Inferior parietal cortex (tissue), 1 donor: ENCODE measurements around the gene SGCA.

Experiments
- DNase-seq: peaks from one replicate; pipeline ENCODE4 v3.0.0-alpha.2; 2016; ENCODE audit errors: extremely low spot score

Gene SGCA

DNA sequence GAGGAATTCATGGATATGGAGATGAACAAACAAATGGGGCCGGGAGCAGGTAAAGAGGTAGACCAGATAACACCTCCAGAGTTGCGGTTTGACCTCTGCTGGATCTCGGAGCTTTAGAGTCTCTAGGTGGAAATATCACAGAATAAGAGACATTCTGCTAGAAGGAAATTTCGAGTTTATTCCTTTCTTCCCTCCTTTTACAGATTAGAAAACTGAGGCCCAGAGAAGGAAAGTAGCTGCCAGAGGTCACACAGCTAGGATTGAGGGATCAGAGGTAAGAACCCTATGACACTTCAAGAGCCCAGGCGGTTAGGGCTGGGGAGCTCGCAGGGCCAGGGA, 43.3 kb downstream of the SGCA start:
- no peak for DNase-seq

DNA sequence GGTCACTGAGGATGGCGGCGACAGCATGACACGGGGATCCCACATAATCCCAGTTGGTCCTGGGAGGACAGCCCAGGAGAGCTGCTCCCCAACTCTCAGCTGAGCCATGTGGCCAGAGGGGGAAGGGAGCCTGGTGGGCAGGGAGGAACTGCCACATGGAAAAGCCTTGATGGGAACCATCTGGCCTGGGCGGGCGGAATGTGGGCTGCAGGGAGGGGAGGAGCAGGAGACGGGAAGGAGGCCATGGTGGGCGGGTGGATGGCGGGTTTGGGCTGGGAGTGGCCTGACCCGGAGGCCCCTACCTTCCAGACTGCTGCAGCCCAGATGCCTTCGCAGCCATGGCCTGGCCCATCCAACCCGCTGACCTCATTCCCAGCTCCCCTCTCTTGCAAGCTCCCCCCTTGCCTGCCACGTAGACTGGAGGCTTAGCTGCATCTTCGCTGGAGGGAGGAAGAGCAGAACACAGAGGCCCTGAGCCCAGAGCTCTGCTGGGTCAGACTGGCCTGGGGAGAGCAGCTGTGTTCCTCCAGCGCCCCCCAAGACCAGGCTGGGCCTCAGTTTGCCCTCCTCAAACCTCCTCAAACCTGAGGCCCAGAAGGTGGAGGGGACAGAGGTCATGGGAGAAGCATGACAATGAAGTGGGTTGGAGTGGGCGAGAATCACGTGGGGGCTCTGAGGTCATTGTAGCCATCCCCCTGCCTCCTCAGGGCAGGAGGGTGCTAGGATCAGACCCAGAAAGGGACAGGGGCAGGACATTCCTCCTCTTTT, 43.9 kb downstream of the SGCA start:
- DNase-seq, result no peak

GRCh38 chr17:50210240-50211225, 44.7 kb downstream of the SGCA start:
- DNase-seq, result no peak

DNA sequence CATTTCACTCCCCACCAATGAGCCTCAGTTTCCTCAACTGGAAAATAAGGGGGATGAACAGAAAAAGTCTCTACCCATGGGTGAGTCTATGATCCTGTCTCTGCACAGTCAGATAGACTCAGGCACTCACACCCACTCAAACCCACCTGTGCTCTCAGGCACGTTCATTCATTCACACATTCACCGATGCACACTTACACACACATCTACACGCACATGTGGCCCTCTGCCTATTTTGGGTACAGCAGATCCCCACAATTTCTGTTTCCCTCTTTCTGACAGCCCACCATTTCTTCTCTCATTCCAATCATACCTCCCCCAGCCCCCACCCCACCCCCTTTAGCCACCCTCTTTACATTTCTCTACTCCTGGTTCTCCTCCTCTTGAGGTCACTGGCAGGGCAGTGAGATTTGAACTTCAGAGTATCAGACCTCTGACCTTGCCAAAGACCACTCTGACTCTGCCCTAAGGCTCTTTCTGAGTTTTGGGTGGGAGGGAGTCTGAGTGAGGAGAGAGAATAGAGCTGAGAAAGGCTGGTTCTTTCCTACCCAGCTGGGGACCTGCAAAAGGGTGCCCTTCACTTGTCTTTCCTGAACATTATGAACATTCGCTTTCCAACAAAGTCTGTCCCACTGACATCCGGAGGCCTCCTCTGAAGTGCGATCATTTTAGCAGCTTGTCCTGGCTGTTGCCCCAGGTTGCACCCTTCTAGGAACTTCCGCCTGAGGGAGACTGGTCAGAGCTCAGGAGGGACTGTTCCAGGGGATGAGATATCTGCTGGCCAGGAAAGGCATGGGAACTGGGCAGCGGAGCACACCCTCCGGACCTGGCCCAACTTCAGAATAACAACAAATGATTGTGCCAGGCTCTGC, 45.7 kb downstream of the SGCA start:
- no peak for DNase-seq

- DNase-seq, result no peak
Observed at GRCh38 chr17:50212121-50212843, 46.5 kb downstream of the SGCA start.

DNA sequence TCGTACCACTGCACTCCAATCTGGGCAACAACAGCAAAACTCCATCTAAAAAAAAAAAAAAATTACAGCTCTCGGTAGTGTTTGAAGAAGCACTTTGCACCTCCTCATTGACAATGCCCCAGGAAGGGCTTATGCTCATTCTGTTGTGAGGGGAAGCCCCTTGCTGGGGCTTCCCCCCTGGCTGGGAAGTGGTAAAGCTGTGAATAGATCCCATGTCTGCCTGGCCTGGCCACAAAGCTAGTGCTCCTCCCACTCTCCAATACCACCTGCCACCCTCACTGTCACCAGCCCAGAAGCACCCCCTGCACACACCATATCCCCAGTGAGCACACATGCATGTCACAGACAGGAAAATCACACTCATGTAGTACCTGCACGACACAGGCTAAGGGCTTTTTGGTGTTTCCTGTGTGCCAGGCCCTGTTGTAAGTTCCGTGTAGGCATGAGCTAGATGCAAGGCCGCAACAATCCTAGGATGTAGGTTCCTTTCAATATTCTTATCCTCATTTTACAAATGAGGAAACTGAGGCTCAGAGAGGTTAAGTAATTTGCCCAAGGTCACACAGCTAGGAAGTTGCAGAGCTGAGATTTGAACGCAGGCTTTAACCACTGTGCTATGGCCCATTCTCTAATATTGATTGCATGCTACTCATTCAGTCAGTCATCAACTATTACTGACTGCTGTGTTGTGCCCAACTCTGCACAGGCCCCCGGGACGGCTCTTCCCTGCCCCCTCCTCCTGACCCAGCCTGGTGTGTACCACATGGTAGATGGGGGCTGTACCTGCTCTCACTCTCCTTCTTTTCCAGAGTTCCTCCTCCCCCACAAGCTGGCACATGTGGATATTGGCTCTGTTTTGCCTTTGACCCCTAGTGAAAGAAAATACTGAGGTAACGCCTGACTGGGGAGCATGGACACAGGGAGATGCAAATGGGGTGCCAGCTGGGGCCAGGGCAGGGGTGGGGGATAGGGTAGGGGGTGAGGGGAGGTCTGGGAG, 47.5 kb downstream of the SGCA start:
- no peak for DNase-seq

DNA sequence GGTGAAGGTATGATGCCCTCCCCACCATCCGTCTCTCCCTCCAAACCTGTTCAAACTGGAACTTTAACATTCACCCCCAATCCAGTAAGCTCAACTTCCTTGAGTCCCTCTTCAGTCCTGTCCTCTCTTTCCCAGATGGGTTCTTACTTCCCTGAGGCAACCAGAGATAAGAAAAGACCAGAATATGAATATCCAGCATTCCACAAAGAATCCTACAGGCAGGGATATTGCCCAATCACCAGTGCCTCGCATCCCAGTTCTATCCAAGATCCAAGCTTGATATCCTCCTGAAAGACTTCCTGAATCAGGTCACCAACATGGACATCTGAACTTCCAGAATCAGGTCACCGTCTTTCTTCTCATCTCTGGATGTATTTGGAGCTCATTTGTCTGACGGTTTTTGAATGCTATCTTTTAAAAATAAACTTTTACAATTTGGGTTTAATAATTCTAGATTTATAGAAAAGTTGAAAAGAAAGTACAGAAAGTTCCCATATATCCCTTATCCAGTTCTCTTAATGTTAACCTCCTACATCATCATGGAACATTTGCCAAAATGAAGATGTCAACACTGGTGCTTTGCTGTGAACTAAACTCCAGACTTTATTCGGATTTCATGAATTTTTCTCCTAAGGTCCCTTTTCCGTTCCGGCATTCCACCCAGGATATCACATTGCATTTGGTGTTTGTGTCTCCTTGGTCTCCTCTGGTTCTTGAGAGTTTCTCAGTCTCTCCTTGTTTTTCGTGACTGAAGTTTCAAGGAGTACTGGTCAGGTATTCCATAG, 49.4 kb downstream of the SGCA start:
- no peak for DNase-seq

DNA sequence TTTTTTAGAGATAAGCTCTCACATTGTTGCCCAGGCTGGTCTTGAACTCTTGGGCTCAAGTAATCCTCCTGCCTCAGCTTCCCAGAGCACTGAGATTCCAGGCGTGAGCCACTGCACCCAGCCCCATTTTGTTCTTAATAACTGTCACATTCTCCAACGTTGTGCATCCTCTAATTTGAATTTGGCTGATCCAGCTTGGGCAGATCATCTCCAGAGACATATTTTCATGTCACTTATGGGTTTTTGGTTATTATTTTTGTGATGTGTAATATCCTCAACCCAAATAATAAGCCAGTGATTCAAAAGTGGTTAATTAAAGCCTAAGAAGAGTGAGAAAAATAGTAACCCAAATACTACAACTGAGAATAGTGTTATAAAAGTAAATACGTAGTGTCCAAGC, 51.8 kb downstream of the SGCA start:
- DNase-seq, result no peak

- DNase-seq, result no peak
Observed at GRCh38 chr17:50218071-50218759, 52.4 kb downstream of the SGCA start.

GRCh38 chr17:50218771-50219315, 53.0 kb downstream of the SGCA start:
- DNase-seq, result no peak

- no peak for DNase-seq
Observed at GRCh38 chr17:50219342-50219741, 53.5 kb downstream of the SGCA start.

GRCh38 chr17:50219939-50220465, 54.2 kb downstream of the SGCA start:
- no peak for DNase-seq

DNA sequence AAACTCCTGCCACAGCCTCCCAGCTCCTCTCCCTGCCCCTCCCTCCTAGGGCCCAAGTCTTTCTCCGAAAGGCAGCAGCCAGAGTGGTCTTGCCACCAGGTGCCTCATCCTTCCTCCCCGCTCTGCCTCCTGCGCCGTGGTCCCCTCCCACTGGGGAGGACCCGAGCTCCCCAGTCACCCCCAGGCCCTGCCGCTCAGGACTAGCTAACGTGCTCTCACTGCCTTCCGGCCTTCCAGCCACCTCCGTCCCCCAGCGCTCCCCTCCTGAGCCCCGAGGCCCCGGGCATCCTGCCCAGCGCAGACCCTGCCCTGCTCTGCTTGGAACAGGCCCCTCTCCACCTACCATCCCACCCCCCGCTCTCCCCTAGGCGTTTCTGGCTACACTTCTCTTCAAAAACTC, 55.0 kb downstream of the SGCA start:
- DNase-seq, result no peak

- DNase-seq, result no peak
Observed at GRCh38 chr17:50221266-50221863, 55.6 kb downstream of the SGCA start.

- DNase-seq, result no peak
Observed at GRCh38 chr17:50221864-50222545, 56.2 kb downstream of the SGCA start.

DNA sequence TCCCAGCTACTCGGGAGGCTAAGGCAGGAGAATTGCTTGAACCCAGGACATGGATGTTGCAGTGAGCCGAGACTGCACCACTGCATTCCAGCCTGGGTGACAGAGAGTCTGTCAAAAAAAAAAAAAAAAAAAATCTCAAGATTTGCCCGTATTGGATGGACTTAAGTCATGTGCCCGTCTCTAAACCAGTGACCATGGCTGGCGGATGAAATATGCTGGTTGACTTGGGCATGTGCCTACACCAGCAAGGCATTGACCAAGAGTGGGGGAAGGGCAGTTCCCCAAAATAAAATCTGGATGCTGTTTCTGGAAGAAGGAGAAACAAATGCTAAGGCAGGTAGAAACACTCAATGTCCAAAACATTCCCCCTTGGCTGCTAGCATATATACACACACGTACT, 57.1 kb downstream of the SGCA start:
- DNase-seq, result no peak
